T-helper 1 cell (primary cell): Measurements from ENCODE around the gene MICALL1.

Experiments
- DNase-seq, 5 donors: peaks; one replicate each; pipeline ENCODE4 v3.0.0-alpha.2; 2012 to 2020
- total RNA-seq, 4 donors: gene quantifications; one replicate each; lab custom pipeline; 2026; lab: John Stamatoyannopoulos, UW

MICALL1 gene
- 28.6 to 30.8 (median 29.2) reads per million in 4 donors for total RNA-seq

- DNase-seq, result peak; percentile 43 to 71 (median 56)
These were observed at the start of gene MICALL1 for GRCh38 chr22:37905534-37906363. MICALL1 (plus strand) TSS chr22:37906297; CDS start chr22:37906423, 126 bp downstream.

GRCh38 chr22:37860796-37861421 lies 45.2 kb upstream of the MICALL1 start:
- no peak for DNase-seq

GRCh38 chr22:37862570-37863325 lies 43.3 kb upstream of the MICALL1 start:
- no peak for DNase-seq

DNA sequence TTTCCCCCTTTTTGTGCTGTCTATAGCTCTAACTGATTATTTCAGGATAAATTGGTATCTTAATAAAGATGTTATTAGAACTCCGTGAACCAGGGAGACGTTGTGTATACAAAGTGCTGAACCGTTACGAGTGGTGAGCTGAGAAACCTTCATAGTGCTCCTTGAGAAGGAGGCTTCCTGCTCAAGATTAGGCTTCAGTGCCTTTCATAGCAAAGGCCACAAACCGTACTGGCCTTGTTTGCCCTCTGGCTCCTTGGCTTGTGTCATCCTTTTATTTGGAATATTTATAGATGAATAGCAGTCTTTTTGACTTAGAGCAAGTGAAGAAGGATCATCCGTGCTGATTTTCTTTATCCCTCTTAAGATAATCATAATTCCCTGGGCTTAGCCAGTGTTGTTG lies 40.6 kb upstream of the MICALL1 start:
- DNase-seq, result no peak

DNA sequence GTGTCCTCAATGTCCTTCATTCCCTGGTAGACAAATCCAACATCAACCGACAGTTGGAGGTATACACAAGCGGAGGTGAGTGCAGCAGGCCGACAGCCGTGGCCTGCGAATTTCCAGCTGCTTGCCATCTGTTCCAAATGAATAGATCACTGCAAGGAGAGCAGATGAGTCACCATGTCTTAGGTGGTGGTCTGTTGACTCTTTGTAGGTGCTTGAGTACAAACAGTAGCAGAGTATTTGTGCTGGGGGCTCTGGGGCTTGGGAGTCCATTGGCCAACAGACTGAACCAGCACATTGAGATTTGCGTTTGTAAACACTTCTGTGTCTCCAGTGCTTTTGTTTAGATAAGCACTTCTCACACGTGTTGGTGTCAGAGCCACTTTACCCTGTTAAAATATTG lies 35.8 kb upstream of the MICALL1 start:
- DNase-seq, result no peak

DNA sequence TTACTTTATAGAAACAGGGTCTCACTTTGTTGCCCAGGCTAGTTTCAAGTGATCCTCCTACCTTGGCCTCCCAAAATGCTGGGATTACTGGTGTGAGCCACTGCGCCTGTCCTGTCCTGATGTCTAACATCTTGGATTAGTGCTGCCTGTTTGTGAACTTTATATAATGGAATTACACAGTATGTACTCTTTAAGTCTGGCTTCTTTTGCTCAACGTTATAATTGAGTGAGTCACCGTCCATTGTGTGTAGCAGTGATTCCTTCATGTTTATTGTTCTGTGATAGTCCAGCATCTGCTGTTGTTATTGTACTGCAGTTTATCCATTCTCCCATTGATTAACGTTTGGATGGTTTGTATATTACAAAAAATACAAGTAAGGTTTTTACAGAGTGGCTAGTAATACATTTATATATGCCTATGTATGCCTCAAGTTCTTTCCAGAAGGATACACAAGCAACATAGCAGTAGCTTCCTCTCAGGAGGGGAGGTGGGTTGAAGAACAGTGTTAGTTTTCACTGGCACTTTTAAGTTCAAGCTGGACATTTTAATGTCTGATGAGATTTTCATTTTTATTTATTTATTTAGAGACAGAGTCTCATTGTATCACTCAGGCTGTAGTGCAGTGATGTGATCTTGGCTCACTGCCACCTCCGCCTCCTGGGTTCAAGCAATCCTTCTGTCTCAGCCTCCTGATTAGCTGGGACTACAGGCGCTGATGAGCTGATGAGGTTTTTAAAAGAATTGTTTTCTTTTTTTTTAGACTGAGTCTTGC lies 25.2 kb upstream of the MICALL1 start:
- DNase-seq, result no peak

DNA sequence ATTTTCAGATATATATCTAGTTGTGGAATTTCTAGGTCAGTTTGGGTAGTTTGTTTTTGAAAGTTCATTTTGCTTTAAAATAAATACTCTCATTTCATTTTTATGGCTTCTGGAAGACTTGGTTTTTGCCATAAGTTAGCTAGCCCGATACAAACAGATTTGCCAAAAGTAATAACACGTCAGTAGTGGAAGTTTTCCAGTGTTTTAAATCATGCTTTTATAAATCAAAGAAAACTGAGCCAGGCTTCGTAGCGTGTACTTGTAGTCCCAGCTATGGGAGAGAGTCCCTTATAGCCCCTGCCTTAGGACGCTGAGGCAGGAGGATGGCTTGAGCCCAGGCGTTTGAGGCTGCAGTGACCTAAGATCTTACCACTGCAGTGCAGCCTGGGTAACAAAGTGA lies 21.7 kb upstream of the MICALL1 start:
- DNase-seq, result no peak

DNA sequence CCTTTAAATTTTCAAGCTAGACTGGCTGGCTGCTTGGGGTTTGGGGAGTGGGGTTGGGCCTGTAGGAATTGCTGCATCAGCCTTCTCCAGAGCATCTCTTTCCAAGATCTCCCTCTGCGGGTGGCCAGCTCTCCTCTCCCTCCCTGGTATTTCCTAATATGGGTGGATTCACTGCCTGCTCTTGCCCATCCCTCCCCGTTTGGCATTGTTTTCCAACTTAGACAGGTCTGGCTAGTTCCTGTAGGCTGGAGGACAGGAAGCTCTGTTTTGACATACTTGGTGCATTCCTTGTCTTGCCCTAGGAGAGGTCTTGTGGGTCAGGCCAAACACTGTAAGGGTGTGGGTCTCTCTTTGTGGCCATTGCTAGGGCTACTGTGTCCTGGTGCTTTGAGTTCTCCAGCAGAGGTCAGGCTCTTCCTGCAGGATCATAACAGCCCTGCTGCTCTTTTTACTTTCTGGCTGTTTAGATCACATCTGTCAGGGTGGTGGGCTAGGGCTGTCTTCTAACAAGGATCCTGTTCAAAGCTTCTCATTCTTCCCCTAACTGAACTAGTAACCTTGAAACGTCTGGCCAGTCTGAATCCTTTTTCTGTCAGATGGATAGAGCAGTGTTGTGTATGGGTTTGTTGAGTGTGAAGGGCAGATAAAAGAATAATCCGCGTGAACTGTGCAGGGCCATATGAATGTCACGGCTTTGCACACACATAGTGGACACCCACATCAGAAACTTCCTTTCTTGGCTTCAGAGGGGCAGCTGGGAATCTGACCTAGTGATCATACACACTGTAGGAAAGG lies 18.3 kb upstream of the MICALL1 start:
- no peak for DNase-seq

DNA sequence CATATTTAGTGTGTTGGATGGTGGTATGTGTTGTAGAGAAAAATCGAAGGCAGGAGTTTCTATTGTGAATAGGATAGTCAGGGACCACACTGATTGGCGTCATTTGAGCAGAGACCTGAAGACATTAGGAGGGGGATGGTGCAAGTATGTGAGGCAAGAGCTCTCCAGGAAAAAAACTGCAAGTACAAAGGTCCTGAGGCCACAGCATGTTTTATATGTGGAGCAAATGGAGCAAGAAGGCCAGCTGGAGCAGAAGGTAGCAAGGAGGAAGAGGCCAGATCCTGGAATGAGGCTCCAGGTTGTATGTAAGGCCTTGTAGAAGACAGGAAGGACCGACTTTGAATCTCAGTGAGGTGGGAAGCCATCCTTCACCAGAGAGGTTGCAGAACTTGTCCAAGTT lies 14.2 kb upstream of the MICALL1 start:
- no peak for DNase-seq

DNA sequence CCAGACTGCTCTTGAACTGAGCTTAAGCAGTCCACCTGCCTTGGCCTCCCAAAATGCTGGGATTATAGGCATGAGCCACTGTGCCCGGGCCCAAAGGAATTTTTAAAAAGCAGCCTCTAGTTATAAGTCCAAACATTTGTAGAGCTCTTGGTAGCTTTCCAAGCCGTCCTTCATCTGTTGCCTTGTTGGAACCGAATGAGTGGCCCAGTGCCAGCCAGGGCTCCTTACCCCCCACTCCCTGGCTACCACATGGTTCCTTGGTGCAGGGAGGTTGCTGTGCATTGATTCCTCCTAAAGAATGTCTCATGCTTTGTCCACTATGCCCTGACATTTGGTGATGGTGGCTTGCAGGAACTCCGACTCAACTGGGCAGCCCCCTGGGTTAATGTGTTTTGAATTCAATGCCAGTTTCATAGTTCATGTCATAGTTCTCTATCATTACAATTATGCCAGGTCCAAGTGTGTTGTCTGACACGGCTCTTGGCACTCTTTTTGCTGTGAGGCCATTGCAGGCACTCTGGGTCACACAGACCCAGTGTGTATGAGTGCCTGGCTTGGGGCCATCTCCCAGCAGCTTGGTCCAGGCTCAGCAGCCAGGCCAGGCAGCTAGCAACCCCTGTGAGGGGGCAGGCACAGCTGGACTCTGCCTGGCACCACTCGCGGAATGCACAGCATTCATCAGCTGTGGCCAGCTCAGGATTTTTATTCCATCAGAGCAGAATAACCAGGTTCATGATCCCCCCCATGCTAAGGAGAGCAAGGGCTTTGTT lies 13.3 kb upstream of the MICALL1 start:
- DNase-seq, result no peak

GRCh38 chr22:37893583-37893983 lies 12.5 kb upstream of the MICALL1 start:
- no peak for DNase-seq

- no peak for DNase-seq
These were observed 11.0 kb upstream of the MICALL1 start for GRCh38 chr22:37894939-37895670.

GRCh38 chr22:37896181-37896592 lies 9.9 kb upstream of the MICALL1 start:
- DNase-seq, result peak in 3 of 5 donors; percentile 32 to 83 (median 36)

GRCh38 chr22:37896939-37897338 lies 9.2 kb upstream of the MICALL1 start:
- DNase-seq, result no peak

DNA sequence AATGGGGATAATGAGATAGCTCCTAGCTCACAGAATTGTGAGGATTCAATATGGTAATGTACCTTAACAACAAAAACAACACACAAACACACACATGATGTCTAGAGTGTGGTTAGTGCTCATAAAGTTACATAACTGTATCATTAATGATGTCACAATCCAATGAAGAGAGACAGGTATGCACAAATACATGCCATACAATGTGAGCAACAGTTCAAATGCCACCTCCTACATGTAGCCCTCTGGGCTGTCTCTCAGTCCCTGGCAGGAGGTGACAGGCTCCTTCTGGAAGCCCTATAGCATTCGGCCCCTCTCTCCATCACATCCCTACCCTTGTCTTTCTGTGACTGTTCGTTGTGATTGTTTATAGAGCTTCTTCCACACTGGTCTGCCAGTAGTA lies 8.3 kb upstream of the MICALL1 start:
- DNase-seq, result no peak

DNA sequence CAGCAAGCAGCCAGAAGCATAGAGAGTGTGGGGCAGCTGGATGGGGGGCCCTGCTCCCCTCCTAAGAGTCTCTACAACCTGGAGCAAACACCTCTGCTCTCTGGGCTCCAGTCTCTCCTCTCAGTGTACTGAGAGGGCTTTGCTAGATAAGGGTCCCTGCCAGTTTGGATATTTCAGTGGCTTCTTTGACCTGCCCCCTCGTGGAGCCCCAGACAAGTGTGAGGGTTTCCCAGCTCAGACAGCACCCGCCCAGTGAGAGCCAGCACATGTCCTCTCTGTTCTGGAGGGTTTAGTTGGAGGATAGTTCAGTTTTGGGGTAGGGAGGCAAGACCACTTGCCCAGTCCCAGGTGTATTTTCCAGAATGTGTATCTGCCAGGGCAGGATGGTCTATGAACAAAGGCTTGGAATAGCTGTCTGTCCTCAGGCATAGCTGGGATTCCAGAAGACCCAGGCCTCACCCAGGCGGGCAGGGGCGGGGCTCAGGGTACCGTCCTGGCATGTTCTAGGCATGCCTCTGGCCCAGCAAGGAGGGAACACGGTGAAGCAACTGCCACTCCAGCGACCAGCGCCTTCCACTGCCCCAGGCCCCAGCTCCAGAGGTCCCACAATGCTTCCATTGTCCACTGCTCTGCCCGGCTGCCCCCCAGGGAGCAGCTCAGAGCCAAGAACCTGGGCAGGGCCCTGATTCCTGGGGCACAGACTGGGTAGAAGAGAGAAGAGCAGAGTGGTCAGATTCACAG lies 7.5 kb upstream of the MICALL1 start:
- DNase-seq, result no peak

DNA sequence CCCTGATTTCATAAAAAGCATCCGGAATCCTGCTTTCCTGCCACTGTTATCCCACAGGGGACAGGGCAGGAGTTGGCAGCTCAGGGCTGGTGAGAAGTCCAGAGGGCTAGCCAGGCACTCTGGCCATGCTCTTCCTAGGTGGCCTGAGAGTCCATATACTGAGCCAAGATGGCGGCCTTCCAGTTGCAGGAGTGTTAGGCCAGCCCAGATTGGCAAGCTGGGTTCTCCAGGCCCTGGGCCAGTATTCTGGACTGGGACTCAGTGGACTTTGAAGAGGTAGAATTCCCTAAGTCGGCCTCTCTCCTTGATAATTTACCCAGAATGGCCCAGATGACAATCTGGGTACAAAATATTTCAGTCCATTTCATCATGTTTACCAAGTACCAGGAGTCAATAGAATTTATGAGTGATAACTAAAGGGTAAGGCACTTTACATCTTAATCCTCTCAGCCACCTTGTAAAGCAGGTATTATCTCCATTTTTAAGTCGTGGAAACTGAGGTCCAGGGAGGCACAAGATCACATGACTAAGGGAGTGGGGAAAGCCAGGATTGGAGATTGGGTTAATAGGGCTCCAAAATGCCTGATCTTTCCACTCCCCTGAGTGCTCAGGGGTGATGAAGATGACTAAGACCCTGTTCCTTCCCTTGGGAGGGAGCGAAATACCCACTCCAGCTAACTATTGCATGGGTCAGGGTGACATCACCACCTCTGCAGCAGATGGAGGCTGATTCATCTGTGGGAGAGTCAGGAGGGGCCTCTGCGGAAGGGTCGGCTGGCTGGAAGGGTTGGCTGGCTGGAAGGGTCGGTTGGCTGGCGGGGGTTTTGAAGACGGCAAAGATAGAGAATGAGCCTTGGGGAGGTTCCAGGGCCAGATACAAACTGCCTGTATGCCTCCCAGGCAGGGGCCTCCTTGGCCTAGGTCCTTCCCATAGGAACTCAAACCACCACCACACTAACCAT lies 1.2 kb upstream of the MICALL1 start:
- no peak for DNase-seq

GRCh38 chr22:37906364-37907008 lies 389 bp downstream of the MICALL1 start:
- DNase-seq, result peak in 4 of 5 donors; percentile 16 to 38 (median 32)
